HK-2 (cell line): ENCODE results near the gene ASB3.
"Not testable (repeated sequence)": the region's sequence is repeated elsewhere in the genome, so short reads cannot be mapped to it uniquely, and the experiment has no call there.

Experiments
- DNase-seq: peaks from one replicate; pipeline ENCODE4 v3.0.0-alpha.2; 2018; ENCODE audit not compliant: unreplicated experiment

Gene ASB3

GRCh38 chr2:53787614-53788289 lies 999 bp upstream of the ASB3 start:
- DNase-seq: peak; percentile 17

- DNase-seq: no peak
Measured at GRCh38 chr2:53786352-53786704, 425 bp downstream of the ASB3 start.

- DNase-seq: no peak
Measured at GRCh38 chr2:53785366-53785765, 1.4 kb downstream of the ASB3 start.

GRCh38 chr2:53784436-53784835 lies 2.3 kb downstream of the ASB3 start:
- DNase-seq: no peak

- no peak for DNase-seq
Measured at GRCh38 chr2:53782676-53783075, 4.1 kb downstream of the ASB3 start.

- no peak for DNase-seq
Measured at GRCh38 chr2:53780056-53780455, 6.7 kb downstream of the ASB3 start.

- no peak for DNase-seq
Measured at GRCh38 chr2:53778536-53779162, 8.1 kb downstream of the ASB3 start.

GRCh38 chr2:53777134-53777533 lies 9.6 kb downstream of the ASB3 start:
- DNase-seq: no peak

GRCh38 chr2:53770264-53770663 lies 16.5 kb downstream of the ASB3 start:
- DNase-seq: no peak

- DNase-seq: no peak
Measured at GRCh38 chr2:53769318-53769945, 17.3 kb downstream of the ASB3 start.

GRCh38 chr2:53768242-53768542 lies 18.6 kb downstream of the ASB3 start:
- DNase-seq: no peak

- DNase-seq: peak; percentile 84
Measured at GRCh38 chr2:53767405-53768241, 19.1 kb downstream of the ASB3 start, which contains the start of gene CHAC2. Gene CHAC2, plus strand, starts transcription at chr2:53767804. Its CDS starts 83 bp downstream, at chr2:53767887.

GRCh38 chr2:53765767-53766166 lies 21.0 kb downstream of the ASB3 start:
- no peak for DNase-seq

- DNase-seq: not testable (repeated sequence)
Measured at GRCh38 chr2:53757206-53757605, 29.5 kb downstream of the ASB3 start.

GRCh38 chr2:53756644-53757043 lies 30.1 kb downstream of the ASB3 start:
- no peak for DNase-seq

GRCh38 chr2:53755121-53755520 lies 31.6 kb downstream of the ASB3 start:
- no peak for DNase-seq

- DNase-seq: no peak
Measured at GRCh38 chr2:53753041-53753440, 33.7 kb downstream of the ASB3 start.

GRCh38 chr2:53752385-53752784 lies 34.4 kb downstream of the ASB3 start:
- DNase-seq: no peak

- DNase-seq: no peak
Measured at GRCh38 chr2:53751728-53752127, 35.0 kb downstream of the ASB3 start.

GRCh38 chr2:53750041-53750768 lies 36.5 kb downstream of the ASB3 start:
- no peak for DNase-seq

- DNase-seq: no peak
Measured at GRCh38 chr2:53744395-53745065, 42.2 kb downstream of the ASB3 start.
